Measurements from ENCODE around the gene CEP164. TPM values are rescaled to one million over a fixed set of nuclear protein-coding genes. Genes with fewer than 3 reads are reported as not detected.

Gene CEP164
- total and polyA plus RNA-seq, 2 of the 8 experiments (the other 6 are each of a cell fraction or from before 2014, with no cell fraction given), result 8.4 to 20.8 TPM

- no peak for TF ChIP-seq RAD21 (IDR thresholded peaks at IDR 0.05 in 1 of 2, conservative IDR thresholded peaks at IDR 0.05 in 1 of 2; ENCODE audit: low read depth in 2 of 2, low read length in 2 of 2)
These were observed 87.8 kb downstream of the CEP164 start (continued) for GRCh38 chr11:117415358-117415896.
